HG03159 (cell line): ENCODE results near the gene PHF20.
"Not testable (repeated sequence)": the region's sequence is repeated elsewhere in the genome, so short reads cannot be mapped to it uniquely, and the experiment has no call there.

Experiments
- ATAC-seq: cut with Tn5 transposase; IDR thresholded peaks from one replicate; pipeline ENCODE4 v1.9.1; 2021; ENCODE audit warnings: mild to moderate bottlenecking, moderate library complexity; ENCODE audit not compliant: unreplicated experiment

PHF20 gene

GRCh38 chr20:35739294-35740163, 32.3 kb upstream of the PHF20 start:
- no peak for ATAC-seq

GRCh38 chr20:35741892-35742740, 29.7 kb upstream of the PHF20 start, which contains the start of gene RBM39:
TSS of gene RBM39 (minus strand) at chr20:35742260. CDS start at chr20:35740874, 1,386 bp downstream.
- ATAC-seq, result peak; percentile 78

- ATAC-seq, result no peak
Measured at GRCh38 chr20:35742741-35743523, 28.9 kb upstream of the PHF20 start.

GRCh38 chr20:35743693-35744491, 27.9 kb upstream of the PHF20 start:
- no peak for ATAC-seq

- ATAC-seq, result not testable (repeated sequence)
Measured at GRCh38 chr20:35744492-35744841, 27.3 kb upstream of the PHF20 start.

GRCh38 chr20:35750611-35751010, 21.2 kb upstream of the PHF20 start:
- ATAC-seq, result no peak

GRCh38 chr20:35756404-35756803, 15.4 kb upstream of the PHF20 start:
- ATAC-seq, result no peak

- ATAC-seq, result no peak
Measured at GRCh38 chr20:35757098-35757705, 14.6 kb upstream of the PHF20 start.

- not testable (repeated sequence) for ATAC-seq
Measured at GRCh38 chr20:35761548-35761947, 10.3 kb upstream of the PHF20 start.

- ATAC-seq, result no peak
Measured at GRCh38 chr20:35762461-35762860, 9.4 kb upstream of the PHF20 start.

GRCh38 chr20:35764936-35765335, 6.9 kb upstream of the PHF20 start:
- ATAC-seq, result not testable (repeated sequence)

GRCh38 chr20:35766843-35767242, 5.0 kb upstream of the PHF20 start:
- no peak for ATAC-seq

GRCh38 chr20:35767683-35768481, 3.9 kb upstream of the PHF20 start:
- peak; percentile 54 for ATAC-seq

- no peak for ATAC-seq
Measured at GRCh38 chr20:35768731-35769664, 2.8 kb upstream of the PHF20 start.

GRCh38 chr20:35771367-35771688, 487 bp upstream of the PHF20 start:
- no peak for ATAC-seq

GRCh38 chr20:35772563-35773058, 796 bp downstream of the PHF20 start:
- no peak for ATAC-seq

GRCh38 chr20:35773154-35773751, 1.4 kb downstream of the PHF20 start:
- ATAC-seq, result no peak
